ENCODE measurements around the gene ADGRL3. TPM values are rescaled to one million over a fixed set of nuclear protein-coding genes. Genes with fewer than 3 reads are reported as not detected.
"Not testable (repeated sequence)": the region's sequence is repeated elsewhere in the genome, so short reads cannot be mapped to it uniquely, and the experiment has no call there.

Gene ADGRL3
- polyA plus RNA-seq, 2 donors, result 0.12 to 0.20 TPM

DNA sequence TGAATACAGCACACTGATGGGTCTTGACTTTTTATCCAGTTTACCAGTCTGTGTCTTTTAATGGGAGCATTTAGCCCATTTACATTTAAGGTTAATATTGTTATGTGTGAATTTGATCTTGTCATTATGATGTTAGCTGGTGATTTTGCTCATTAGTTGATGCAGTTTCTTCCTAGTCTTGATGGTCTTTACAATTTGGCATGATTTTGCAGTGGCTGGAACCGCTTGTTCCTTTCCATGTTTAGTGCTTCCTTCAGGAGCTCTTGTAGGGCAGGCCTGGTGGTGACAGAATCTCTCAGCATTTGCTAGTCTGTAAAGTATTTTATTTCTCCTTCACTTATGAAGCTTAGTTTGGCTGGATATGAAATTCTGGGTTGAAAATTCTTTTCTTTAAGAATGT is 558.5 kb downstream of the ADGRL3 start:
- H3K27me3 ChIP-seq (ENCODE audit: control insufficient read depth in 1 of 2, insufficient read depth in 2 of 2, low read length in 2 of 2); H3K9me3 ChIP-seq (ENCODE audit: control insufficient read depth in 2 of 2, insufficient read depth in 1 of 2, low read depth in 1 of 2, low read length in 1 of 2); H3K4me3 ChIP-seq (ENCODE audit: low read depth in 1 of 2, low read length in 2 of 2); H3K27ac ChIP-seq (ENCODE audit: low read depth in 2 of 2, low read length in 1 of 2); H3K36me3 ChIP-seq (ENCODE audit: control insufficient read depth in 2 of 2, insufficient read depth in 2 of 2, low read length in 1 of 2); H3K4me1 ChIP-seq (ENCODE audit: control insufficient read depth in 2 of 2, insufficient read depth in 2 of 2, low read length in 1 of 2): not testable (repeated sequence)
- WGBS, 2 donors, result 80 to 95% methylated on average over 1 of the region's 1 CpG

DNA sequence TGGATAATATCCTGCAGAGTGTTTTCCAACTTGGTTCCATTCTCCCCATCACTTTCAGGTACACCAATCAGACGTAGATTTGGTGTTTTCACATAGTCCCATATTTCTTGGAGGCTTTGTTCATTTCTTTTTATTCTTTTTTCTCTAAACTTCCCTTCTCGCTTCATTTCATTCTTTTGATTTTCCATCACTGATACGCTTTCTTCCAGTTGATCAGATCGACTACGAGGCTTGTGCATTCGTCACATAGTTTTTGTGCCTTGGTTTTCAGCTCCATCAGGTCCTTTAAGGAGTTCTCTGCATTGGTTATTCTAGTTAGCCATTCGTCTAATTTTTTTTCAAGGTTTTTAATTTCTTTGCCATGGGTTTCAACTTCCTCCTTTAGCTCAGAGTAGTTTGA is 559.1 kb downstream of the ADGRL3 start:
- not testable (repeated sequence) for H3K4me1 ChIP-seq (ENCODE audit: control insufficient read depth in 2 of 2, insufficient read depth in 2 of 2, low read length in 1 of 2); H3K27me3 ChIP-seq (ENCODE audit: control insufficient read depth in 1 of 2, insufficient read depth in 2 of 2, low read length in 2 of 2); H3K27ac ChIP-seq (ENCODE audit: low read depth in 2 of 2, low read length in 1 of 2); H3K9me3 ChIP-seq (ENCODE audit: control insufficient read depth in 2 of 2, insufficient read depth in 1 of 2, low read depth in 1 of 2, low read length in 1 of 2); H3K36me3 ChIP-seq (ENCODE audit: control insufficient read depth in 2 of 2, insufficient read depth in 2 of 2, low read length in 1 of 2); H3K4me3 ChIP-seq (ENCODE audit: low read depth in 1 of 2, low read length in 2 of 2)
- WGBS, 2 donors, result 93 to 95% methylated on average over 6 of the region's 7 CpGs

DNA sequence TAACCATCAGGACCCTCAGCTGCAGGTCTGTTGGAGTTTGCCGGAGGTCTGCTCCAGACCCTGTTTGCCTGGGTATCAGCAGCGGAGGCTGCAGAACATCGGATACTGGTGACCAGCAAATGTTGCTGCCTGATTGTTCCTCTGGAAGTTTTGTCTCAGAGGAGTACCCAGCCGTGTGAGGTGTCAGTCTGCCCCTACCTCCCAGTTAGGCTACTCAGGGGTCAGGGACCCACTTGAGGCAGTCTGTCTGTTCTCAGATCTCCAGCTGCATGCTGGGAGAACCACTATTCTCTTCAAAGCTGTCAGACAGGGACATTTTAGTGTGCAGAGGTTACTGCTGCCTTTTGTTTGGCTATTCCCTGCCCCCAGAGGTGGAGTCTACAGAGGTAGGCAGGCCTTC is 559.8 kb downstream of the ADGRL3 start:
- H3K27me3 ChIP-seq (ENCODE audit: control insufficient read depth in 1 of 2, insufficient read depth in 2 of 2, low read length in 2 of 2); H3K36me3 ChIP-seq (ENCODE audit: control insufficient read depth in 2 of 2, insufficient read depth in 2 of 2, low read length in 1 of 2); H3K4me1 ChIP-seq (ENCODE audit: control insufficient read depth in 2 of 2, insufficient read depth in 2 of 2, low read length in 1 of 2); H3K27ac ChIP-seq (ENCODE audit: low read depth in 2 of 2, low read length in 1 of 2); H3K9me3 ChIP-seq (ENCODE audit: control insufficient read depth in 2 of 2, insufficient read depth in 1 of 2, low read depth in 1 of 2, low read length in 1 of 2); H3K4me3 ChIP-seq (ENCODE audit: low read depth in 1 of 2, low read length in 2 of 2): not testable (repeated sequence)
- 94 to 95% methylated on average over 4 of the region's 4 CpGs for WGBS, 2 donors

DNA sequence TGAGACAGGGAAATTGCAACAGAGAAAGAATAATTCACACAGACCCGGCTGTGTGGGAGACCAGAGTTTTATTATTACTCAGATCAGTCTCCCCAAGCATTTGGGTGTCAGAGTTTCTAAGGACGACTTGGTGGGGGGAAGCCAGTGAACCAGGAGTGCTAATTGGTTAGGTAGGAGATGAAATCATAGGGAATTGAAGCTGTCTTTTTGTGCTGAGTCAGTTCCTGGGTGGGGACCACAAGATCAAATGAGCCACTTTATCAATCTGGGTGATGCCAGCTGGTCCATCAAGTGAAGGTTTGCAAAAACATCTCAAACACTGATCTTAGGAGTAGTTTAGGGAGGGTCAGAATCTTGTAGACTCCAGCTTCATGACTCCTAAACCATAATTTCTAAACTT is 560.7 kb downstream of the ADGRL3 start:
- H3K27ac ChIP-seq (ENCODE audit: low read depth in 2 of 2, low read length in 1 of 2), result no peak overlapping the region
- no peaks in the 10 kb centered on the region for H3K9me3 ChIP-seq (ENCODE audit: control insufficient read depth in 2 of 2, insufficient read depth in 1 of 2, low read depth in 1 of 2, low read length in 1 of 2)
- WGBS, 2 donors, result 87 to 88% methylated on average over 2 of the region's 2 CpGs

DNA sequence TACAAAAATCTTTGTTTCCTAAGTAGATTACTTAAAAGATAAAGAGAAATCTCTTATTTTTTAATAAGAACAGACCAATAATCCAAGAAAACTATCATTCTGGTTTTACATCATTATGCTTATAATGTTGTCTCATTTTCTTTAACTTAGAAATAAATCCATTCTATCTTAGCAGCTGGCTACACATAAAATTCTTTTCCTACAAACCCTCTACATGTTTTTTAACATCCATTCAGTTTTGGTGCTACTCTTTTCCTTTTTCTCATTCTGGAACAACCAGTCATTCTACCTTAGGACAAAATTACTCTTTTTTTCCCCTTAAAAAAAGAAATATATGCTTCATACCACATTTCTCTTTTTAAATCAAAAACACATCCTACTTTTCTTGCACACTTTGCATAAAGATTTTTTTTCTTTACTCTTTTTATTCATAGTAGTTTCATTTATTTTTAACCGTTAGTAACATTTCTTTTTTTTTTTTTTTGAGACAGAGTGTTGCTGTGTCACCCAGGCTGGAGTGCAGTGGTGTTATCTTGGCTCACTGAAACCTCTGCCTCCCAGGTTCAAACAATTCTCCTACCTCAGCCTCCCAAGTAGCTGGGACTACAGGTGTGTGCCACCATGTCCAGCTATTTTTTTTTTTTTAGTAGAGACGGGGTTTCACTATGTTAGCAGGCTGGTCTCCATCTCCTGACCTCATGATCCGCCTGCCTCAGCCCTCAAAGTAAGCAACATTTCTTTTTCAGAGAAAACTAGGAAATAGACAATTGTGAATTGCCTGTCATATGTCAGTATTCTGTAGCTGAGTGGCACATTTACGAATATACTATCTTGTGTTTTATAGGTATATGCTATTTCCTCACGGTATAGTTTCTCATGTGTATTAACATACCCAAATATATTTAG is 562.8 kb downstream of the ADGRL3 start:
- no peak overlapping the region for H3K27ac ChIP-seq (ENCODE audit: low read depth in 2 of 2, low read length in 1 of 2)
- H3K4me1 ChIP-seq (ENCODE audit: control insufficient read depth in 2 of 2, insufficient read depth in 2 of 2, low read length in 1 of 2), result no peaks in the 10 kb centered on the region
- no peaks in the 10 kb centered on the region for H3K27me3 ChIP-seq (ENCODE audit: control insufficient read depth in 1 of 2, insufficient read depth in 2 of 2, low read length in 2 of 2)
- H3K9me3 ChIP-seq (ENCODE audit: control insufficient read depth in 2 of 2, insufficient read depth in 1 of 2, low read depth in 1 of 2, low read length in 1 of 2), result no peaks in the 10 kb centered on the region
- no peak overlapping the region for H3K4me3 ChIP-seq (ENCODE audit: low read depth in 1 of 2, low read length in 2 of 2)
- WGBS, 2 donors, result 88 to 91% methylated on average over 5 of the region's 5 CpGs
- H3K36me3 ChIP-seq (ENCODE audit: control insufficient read depth in 2 of 2, insufficient read depth in 2 of 2, low read length in 1 of 2), result no peaks in the 10 kb centered on the region

More for the DNA sequence above, 560.7 kb downstream of the ADGRL3 start:
- Histone ChIP-seq H3K4me3 (ENCODE audit: low read depth in 1 of 2, low read length in 2 of 2) (no peak overlapping the region), H3K27me3 (ENCODE audit: control insufficient read depth in 1 of 2, insufficient read depth in 2 of 2, low read length in 2 of 2) (no peaks in the 10 kb centered on the region), H3K36me3 (ENCODE audit: control insufficient read depth in 2 of 2, insufficient read depth in 2 of 2, low read length in 1 of 2) (no peaks in the 10 kb centered on the region), H3K4me1 (ENCODE audit: control insufficient read depth in 2 of 2, insufficient read depth in 2 of 2, low read length in 1 of 2) (no peaks in the 10 kb centered on the region)

DNA sequence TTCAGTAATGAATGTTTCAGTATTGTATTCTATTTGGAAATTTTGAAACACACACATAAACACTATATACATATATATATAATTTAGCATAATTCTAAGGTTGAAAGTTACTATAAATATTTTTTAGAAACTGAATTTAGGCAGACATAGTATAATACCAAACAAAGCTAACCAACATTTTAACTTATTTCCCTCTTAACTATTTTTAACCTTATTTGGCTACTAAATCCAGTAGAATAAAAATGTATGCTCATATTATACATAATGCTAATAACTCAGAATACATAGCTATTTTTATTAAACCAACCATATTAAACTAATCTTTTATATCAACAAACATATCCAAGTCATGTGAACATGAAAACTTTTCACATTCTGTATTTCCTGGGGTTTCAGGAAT is 563.6 kb downstream of the ADGRL3 start:
- Histone ChIP-seq H3K36me3 (ENCODE audit: control insufficient read depth in 2 of 2, insufficient read depth in 2 of 2, low read length in 1 of 2) (no peaks in the 10 kb centered on the region), H3K27ac (ENCODE audit: low read depth in 2 of 2, low read length in 1 of 2) (no peak overlapping the region), H3K4me1 (ENCODE audit: control insufficient read depth in 2 of 2, insufficient read depth in 2 of 2, low read length in 1 of 2) (no peaks in the 10 kb centered on the region), H3K27me3 (ENCODE audit: control insufficient read depth in 1 of 2, insufficient read depth in 2 of 2, low read length in 2 of 2) (no peaks in the 10 kb centered on the region), H3K9me3 (ENCODE audit: control insufficient read depth in 2 of 2, insufficient read depth in 1 of 2, low read depth in 1 of 2, low read length in 1 of 2) (no peaks in the 10 kb centered on the region), H3K4me3 (ENCODE audit: low read depth in 1 of 2, low read length in 2 of 2) (no peak overlapping the region)

DNA sequence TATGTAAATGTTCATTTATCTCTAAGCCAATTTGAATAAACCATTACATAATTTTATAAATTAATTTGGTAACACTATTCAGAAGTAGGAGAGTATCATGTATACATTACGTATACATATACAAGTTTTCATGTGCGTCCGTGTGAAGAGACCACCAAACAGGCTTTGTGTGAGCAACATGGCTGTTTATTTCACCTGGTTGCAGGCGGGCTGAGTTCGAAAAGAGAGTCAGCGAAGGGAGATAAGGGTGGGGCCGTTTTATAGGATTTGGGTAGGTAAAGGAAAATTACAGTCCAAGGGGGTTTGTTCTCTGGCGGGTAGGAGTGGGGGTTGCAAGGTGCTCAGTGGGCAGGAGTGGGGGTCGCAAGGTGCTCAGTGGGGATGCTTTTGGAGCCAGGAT is 564.0 kb downstream of the ADGRL3 start:
- not testable (repeated sequence) for H3K27ac ChIP-seq (ENCODE audit: low read depth in 2 of 2, low read length in 1 of 2); H3K4me1 ChIP-seq (ENCODE audit: control insufficient read depth in 2 of 2, insufficient read depth in 2 of 2, low read length in 1 of 2); H3K4me3 ChIP-seq (ENCODE audit: low read depth in 1 of 2, low read length in 2 of 2); H3K36me3 ChIP-seq (ENCODE audit: control insufficient read depth in 2 of 2, insufficient read depth in 2 of 2, low read length in 1 of 2); H3K9me3 ChIP-seq (ENCODE audit: control insufficient read depth in 2 of 2, insufficient read depth in 1 of 2, low read depth in 1 of 2, low read length in 1 of 2); H3K27me3 ChIP-seq (ENCODE audit: control insufficient read depth in 1 of 2, insufficient read depth in 2 of 2, low read length in 2 of 2)
- WGBS, 2 donors, result 87 to 89% methylated on average over 7 to 9 of the region's 9 CpGs

DNA sequence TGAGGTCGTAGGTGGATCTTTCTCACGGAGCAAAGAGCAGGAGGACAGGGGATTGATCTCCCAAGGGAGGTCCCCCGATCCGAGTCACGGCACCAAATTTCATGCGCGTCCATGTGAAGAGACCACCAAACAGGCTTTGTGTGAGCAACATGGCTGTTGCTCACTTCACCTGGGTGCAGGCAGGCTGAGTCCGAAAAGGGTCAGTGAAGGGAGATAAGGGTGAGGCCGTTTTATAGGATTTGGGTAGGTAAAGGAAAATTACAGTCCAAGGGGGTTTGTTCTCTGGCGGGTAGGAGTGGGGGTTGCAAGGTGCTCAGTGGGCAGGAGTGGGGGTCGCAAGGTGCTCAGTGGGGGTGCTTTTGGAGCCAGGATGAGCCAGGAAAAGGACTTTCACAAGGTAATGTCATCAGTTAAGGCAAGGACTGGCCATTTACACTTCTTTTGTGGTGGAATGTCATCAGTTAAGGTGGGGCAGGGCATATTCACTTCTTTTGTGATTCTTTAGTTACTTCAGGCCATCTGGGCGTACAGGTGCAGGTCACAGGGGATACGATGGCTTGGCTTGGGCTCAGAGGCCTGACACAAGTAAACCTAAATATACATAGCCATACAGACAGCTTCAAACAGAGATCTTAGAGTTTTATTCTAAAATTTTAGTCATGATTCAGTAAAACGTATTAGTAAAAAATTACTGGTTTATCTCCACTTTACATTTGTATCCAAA is 569.5 kb downstream of the ADGRL3 start:
- H3K27ac ChIP-seq (ENCODE audit: low read depth in 2 of 2, low read length in 1 of 2); H3K9me3 ChIP-seq (ENCODE audit: control insufficient read depth in 2 of 2, insufficient read depth in 1 of 2, low read depth in 1 of 2, low read length in 1 of 2); H3K4me1 ChIP-seq (ENCODE audit: control insufficient read depth in 2 of 2, insufficient read depth in 2 of 2, low read length in 1 of 2); H3K4me3 ChIP-seq (ENCODE audit: low read depth in 1 of 2, low read length in 2 of 2); H3K36me3 ChIP-seq (ENCODE audit: control insufficient read depth in 2 of 2, insufficient read depth in 2 of 2, low read length in 1 of 2); H3K27me3 ChIP-seq (ENCODE audit: control insufficient read depth in 1 of 2, insufficient read depth in 2 of 2, low read length in 2 of 2): not testable (repeated sequence)
- 76 to 88% methylated on average over 9 to 13 of the region's 14 CpGs for WGBS, 2 donors

DNA sequence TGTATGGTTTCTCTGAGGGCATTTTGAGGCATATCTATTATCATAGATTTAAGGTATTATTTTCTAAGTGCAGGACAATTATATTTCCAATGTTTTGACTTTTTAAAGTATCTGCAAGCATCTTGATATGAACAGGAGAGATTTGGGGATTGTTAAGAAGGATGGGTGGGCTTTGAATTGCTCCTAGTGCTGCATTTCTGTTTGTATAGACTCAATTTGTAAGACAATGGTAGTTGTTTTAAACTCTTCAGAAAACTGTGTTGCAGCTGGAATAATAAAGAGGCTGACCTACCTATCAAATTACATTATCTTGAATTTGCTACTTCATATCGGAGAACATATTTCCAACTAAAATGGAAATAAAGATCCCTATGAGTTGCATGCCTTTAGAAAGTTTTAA is 570.3 kb downstream of the ADGRL3 start:
- no peaks in the 10 kb centered on the region for H3K9me3 ChIP-seq (ENCODE audit: control insufficient read depth in 2 of 2, insufficient read depth in 1 of 2, low read depth in 1 of 2, low read length in 1 of 2)
- no peaks in the 10 kb centered on the region for H3K27me3 ChIP-seq (ENCODE audit: control insufficient read depth in 1 of 2, insufficient read depth in 2 of 2, low read length in 2 of 2)
- no peaks in the 10 kb centered on the region for H3K36me3 ChIP-seq (ENCODE audit: control insufficient read depth in 2 of 2, insufficient read depth in 2 of 2, low read length in 1 of 2)
- WGBS, 2 donors, result 94 to 97% methylated on average over 1 of the region's 1 CpG
- no peaks in the 10 kb centered on the region for H3K4me1 ChIP-seq (ENCODE audit: control insufficient read depth in 2 of 2, insufficient read depth in 2 of 2, low read length in 1 of 2)
- H3K4me3 ChIP-seq (ENCODE audit: low read depth in 1 of 2, low read length in 2 of 2), result no peak overlapping the region
- H3K27ac ChIP-seq (ENCODE audit: low read depth in 2 of 2, low read length in 1 of 2), result no peak overlapping the region

DNA sequence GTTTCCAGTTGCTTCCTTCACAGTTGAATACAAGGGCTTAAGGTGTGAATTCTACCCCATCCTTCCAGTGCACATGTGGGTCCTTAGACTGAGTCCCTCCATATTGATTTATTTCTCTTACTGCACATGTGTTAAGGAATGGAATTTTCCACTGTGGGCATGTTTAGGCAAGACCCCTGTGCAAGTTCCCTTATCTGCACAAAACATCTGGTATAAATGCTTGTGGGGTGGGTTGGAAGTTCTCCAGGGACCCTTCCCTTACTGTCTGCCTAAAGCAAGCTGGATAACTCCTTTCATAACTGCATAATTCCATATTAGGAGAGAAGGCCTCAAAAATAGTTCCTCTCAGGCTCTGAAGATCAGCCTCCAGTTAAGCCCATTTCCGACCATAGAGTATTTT is 570.9 kb downstream of the ADGRL3 start:
- H3K9me3 ChIP-seq (ENCODE audit: control insufficient read depth in 2 of 2, insufficient read depth in 1 of 2, low read depth in 1 of 2, low read length in 1 of 2), result no peaks in the 10 kb centered on the region
- H3K4me1 ChIP-seq (ENCODE audit: control insufficient read depth in 2 of 2, insufficient read depth in 2 of 2, low read length in 1 of 2), result no peaks in the 10 kb centered on the region
- 33 to 81% methylated on average over 1 of the region's 1 CpG for WGBS, 2 donors
- H3K4me3 ChIP-seq (ENCODE audit: low read depth in 1 of 2, low read length in 2 of 2), result no peak overlapping the region
- no peaks in the 10 kb centered on the region for H3K27me3 ChIP-seq (ENCODE audit: control insufficient read depth in 1 of 2, insufficient read depth in 2 of 2, low read length in 2 of 2)
- no peak overlapping the region for H3K27ac ChIP-seq (ENCODE audit: low read depth in 2 of 2, low read length in 1 of 2)
- no peaks in the 10 kb centered on the region for H3K36me3 ChIP-seq (ENCODE audit: control insufficient read depth in 2 of 2, insufficient read depth in 2 of 2, low read length in 1 of 2)
